Nephron (organoid): ENCODE results near the gene UBTD1.
A peak's percentile ranks its signal among the peaks of the same experiment; 100 is the strongest.

Source experiments
- H3K27ac Mint-ChIP-seq, 3 experiments: 2 replicates each; pipeline ENCODE4 v1.8.0; 2020; ENCODE audit warnings: mixed read lengths in 3 of 3, mild to moderate bottlenecking in 2 of 3, moderate library complexity in 1 of 3
- H3K27me3 Mint-ChIP-seq: 2 replicates; pipeline ENCODE4 v1.8.0; 2021; ENCODE audit warnings: low read depth, mild to moderate bottlenecking, moderate library complexity, mixed read lengths
- H3K36me3 Mint-ChIP-seq: 2 replicates; pipeline ENCODE4 v1.8.0; 2020; ENCODE audit warnings: low read depth, mixed read lengths
- H3K4me1 Mint-ChIP-seq: 2 replicates; pipeline ENCODE4 v1.8.0; 2020; ENCODE audit warnings: mixed read lengths
- H3K4me3 Mint-ChIP-seq, 3 experiments: 2 replicates each; pipeline ENCODE4 v1.8.0; 2020; ENCODE audit warnings: mild to moderate bottlenecking in 3 of 3, mixed read lengths in 3 of 3, moderate library complexity in 2 of 3
- H3K9me3 Mint-ChIP-seq: 2 replicates; pipeline ENCODE4 v1.8.0; 2020; ENCODE audit warnings: mixed read lengths
- TF ChIP-seq, protein P1 (sequence below), 3 experiments: fragments of 200-600 bp; sonication (generic); IDR thresholded peaks; one replicate each; pipeline ENCODE4 v1.5.0; 2021; ENCODE audit warnings: antibody characterized with exemption in 3 of 3; ENCODE audit not compliant: unreplicated experiment in 3 of 3

UBTD1 gene

DNA sequence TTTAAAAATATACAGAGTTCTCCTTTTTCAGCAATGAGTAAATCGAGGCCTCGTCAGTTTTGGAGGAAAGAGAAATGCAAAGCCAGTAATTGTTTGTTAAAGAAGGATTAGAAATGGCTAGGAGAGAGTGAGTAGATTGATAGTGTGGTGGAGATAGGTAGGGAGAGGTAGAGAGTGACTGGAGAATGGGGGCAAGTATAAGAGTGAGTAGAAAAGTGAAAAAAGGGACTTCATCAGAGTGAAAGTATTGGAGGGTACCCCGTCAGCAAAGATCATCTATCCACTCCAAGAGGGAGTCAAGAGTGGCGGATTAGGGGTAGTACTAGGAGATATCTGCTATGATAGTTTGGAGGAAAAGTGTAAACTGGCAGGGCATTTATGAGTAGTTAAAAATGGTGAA lies 64.6 kb downstream of the UBTD1 start:
- Mint-ChIP-seq H3K27ac (no peak overlapping the region), H3K4me1 (no peaks in the 10 kb centered on the region), H3K36me3 (no peaks in the 10 kb centered on the region), H3K27me3 (peaks cover 3% of the 10 kb centered on the region), H3K4me3 (no peak overlapping the region), H3K9me3 (no peaks in the 10 kb centered on the region)
- TF ChIP-seq, protein P1, sequence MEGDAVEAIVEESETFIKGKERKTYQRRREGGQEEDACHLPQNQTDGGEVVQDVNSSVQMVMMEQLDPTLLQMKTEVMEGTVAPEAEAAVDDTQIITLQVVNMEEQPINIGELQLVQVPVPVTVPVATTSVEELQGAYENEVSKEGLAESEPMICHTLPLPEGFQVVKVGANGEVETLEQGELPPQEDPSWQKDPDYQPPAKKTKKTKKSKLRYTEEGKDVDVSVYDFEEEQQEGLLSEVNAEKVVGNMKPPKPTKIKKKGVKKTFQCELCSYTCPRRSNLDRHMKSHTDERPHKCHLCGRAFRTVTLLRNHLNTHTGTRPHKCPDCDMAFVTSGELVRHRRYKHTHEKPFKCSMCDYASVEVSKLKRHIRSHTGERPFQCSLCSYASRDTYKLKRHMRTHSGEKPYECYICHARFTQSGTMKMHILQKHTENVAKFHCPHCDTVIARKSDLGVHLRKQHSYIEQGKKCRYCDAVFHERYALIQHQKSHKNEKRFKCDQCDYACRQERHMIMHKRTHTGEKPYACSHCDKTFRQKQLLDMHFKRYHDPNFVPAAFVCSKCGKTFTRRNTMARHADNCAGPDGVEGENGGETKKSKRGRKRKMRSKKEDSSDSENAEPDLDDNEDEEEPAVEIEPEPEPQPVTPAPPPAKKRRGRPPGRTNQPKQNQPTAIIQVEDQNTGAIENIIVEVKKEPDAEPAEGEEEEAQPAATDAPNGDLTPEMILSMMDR (IDR thresholded peaks at IDR 0.05; ENCODE audit: unreplicated experiment in 3 of 3) = no peak

DNA sequence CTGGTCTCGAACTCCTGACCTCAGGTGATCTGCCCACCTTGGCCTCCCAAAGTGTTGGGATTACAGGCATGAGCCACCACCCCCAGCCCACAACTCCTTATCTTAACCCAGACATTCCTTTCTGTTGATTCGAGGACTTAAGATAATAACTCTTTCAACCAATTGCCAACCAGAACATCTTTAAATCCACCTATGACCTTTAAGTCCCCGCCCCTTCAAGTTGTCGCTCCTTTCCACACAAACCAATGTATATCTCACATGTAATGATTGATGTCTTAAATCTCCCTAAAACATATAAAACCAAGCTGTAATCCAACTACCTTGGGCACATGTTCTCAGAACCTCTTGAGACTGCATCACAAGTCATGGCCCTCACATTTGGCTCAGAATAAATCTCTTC lies 66.1 kb downstream of the UBTD1 start:
- H3K27ac Mint-ChIP-seq = no peak overlapping the region
- no peaks in the 10 kb centered on the region for H3K4me1 Mint-ChIP-seq
- peaks cover 3% of the 10 kb centered on the region for H3K27me3 Mint-ChIP-seq
- no peaks in the 10 kb centered on the region for H3K36me3 Mint-ChIP-seq
- H3K4me3 Mint-ChIP-seq = no peak overlapping the region
- H3K9me3 Mint-ChIP-seq = no peaks in the 10 kb centered on the region
- TF ChIP-seq, protein P1 (IDR thresholded peaks at IDR 0.05; ENCODE audit: unreplicated experiment in 3 of 3) = no peak

DNA sequence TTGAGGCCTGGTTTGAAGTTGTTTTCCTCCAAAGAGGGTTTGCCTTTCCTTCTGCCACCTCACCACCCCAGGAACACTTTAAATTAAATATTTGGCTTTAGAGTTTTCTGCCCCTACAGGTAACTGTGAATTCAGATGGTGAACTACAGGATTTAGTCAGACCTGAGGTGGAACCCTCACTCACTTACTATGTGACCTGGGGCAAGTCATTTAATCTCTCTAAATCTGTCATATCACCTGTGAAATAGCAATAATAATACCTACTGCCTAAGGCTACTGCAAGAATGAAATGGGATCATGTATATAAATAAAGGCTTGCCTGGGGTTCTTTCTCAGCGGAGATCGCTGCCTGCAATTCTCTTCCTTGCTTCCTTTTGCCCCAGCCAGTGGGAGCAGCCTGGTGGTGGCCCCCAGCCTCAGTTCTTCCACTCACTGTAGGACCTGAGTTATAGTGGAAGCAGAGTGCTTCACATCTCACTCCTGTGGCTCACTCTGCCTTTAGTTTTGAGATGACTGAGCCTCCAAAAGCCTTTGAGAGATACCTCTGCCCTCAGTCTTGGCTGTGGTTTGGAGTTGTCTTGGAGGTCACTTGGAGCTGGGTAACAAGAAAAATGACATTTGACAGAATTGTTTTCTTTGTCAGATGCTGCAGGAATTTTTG lies 67.7 kb downstream of the UBTD1 start:
- TF ChIP-seq, protein P1 (IDR thresholded peaks at IDR 0.05; ENCODE audit: unreplicated experiment in 3 of 3) = no peak

DNA sequence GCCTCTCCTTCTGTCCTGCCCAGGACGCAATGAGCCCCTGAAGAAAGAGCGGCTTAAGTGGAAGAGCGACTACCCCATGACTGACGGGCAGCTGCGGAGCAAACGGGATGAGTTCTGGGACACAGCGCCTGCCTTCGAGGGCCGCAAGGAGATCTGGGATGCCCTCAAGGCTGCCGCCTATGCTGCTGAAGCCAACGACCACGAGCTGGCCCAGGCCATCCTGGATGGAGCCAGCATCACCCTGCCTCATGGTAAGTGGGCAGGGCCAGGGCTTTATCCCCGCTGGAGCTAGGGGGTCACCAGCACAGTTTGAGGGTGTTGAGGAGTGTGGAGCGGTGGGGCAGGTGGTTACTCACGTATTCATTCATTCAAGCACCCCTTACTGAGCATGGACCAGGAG lies 69.2 kb downstream of the UBTD1 start:
- H3K4me1 Mint-ChIP-seq = peaks cover 17% of the 10 kb centered on the region
- peaks cover 4% of the 10 kb centered on the region for H3K27me3 Mint-ChIP-seq
- H3K4me3 Mint-ChIP-seq = no peak overlapping the region
- no peak overlapping the region for H3K27ac Mint-ChIP-seq
- no peaks in the 10 kb centered on the region for H3K36me3 Mint-ChIP-seq
- TF ChIP-seq, protein P1 (IDR thresholded peaks at IDR 0.05; ENCODE audit: unreplicated experiment in 3 of 3) = no peak
- H3K9me3 Mint-ChIP-seq = no peaks in the 10 kb centered on the region

More for the DNA sequence above, 67.7 kb downstream of the UBTD1 start:
- Mint-ChIP-seq H3K27ac (peak overlapping the region in 1 of 3 experiments; percentile 25), H3K4me3 (no peak overlapping the region), H3K9me3 (no peaks in the 10 kb centered on the region), H3K27me3 (peaks cover 4% of the 10 kb centered on the region), H3K36me3 (no peaks in the 10 kb centered on the region), H3K4me1 (peaks cover 6% of the 10 kb centered on the region)

DNA sequence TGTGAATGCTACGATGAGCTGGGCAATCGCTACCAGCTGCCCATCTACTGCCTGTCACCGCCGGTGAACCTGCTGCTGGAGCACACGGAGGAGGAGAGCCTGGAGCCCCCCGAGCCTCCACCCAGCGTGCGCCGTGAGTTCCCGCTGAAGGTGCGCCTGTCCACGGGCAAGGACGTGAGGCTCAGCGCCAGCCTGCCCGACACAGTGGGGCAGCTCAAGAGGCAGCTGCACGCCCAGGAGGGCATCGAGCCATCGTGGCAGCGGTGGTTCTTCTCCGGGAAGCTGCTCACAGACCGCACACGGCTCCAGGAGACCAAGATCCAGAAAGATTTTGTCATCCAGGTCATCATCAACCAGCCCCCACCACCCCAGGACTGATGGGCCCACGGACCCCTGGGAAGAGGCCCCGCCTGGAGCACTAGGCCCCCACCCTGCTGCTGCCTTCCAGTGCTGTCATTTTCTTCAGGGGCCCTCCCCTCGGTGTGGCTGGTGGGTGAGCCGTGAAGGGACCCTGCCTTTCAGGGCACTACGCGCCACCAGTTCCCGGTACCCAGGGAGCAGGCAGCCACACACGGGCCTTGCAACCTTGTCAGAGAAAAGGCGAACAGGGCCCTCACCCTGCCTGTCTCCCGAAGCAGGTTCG lies 71.5 kb downstream of the UBTD1 start:
- H3K27ac Mint-ChIP-seq = no peak overlapping the region
- H3K4me3 Mint-ChIP-seq = no peak overlapping the region
- TF ChIP-seq, protein P1 (IDR thresholded peaks at IDR 0.05; ENCODE audit: unreplicated experiment in 3 of 3) = no peak
- peaks cover 4% of the 10 kb centered on the region for H3K27me3 Mint-ChIP-seq
- H3K4me1 Mint-ChIP-seq = peaks cover 31% of the 10 kb centered on the region
- no peaks in the 10 kb centered on the region for H3K9me3 Mint-ChIP-seq
- H3K36me3 Mint-ChIP-seq = no peaks in the 10 kb centered on the region
